ENCODE data around the gene GHRHR. TPM values are rescaled to one million over a fixed set of nuclear protein-coding genes. Genes with fewer than 3 reads are reported as not detected.

The GHRHR gene
- total and polyA plus RNA-seq, 2 of the 4 experiments (the other 2 are of a cell fraction), result not detected

DNA sequence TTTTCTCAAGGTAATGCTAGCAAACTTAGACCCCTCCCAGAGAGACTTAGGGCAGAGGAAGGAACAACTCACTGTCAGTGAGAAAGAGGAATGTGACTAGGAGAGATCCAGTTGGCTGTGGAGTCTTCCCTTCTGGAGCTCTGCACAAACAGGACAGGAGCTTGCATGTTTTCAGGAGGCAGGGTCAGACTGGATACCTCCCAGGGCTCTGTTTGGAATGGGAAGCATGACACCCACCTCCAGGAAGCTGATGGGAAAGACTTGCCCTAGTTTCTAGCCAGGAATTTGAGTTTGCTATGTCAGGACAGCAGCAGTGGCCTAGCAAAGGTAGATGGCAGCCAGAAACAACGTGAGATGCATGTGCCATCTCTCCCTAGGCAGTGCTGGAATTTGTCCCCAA lies 40.6 kb downstream of the GHRHR start:
- dilution Hi-C loops (cut with HindIII; ENCODE audit: low sequenced_read_pairs, unreplicated experiment), result no loop called here
- Histone ChIP-seq H2BK120ac (ENCODE audit: low read depth, low read length) (no peak overlapping the region), H3K79me1 (ENCODE audit: low read depth in 1 of 2, low read length in 2 of 2) (no peaks in the 10 kb centered on the region), H4K8ac (ENCODE audit: low read depth in 2 of 2, low read length in 2 of 2) (no peak overlapping the region), H2AK9ac (replicated peaks; ENCODE audit: low read depth, low read length, poor library complexity) (no peak overlapping the region), H3K56ac (ENCODE audit: extremely low read depth, insufficient read depth, low read length) (no peak overlapping the region), H3K9me3 (ENCODE audit: control insufficient read depth, insufficient read depth, low read length) (no peaks in the 10 kb centered on the region), H2BK15ac (ENCODE audit: low read depth, low read length) (no peak overlapping the region), H4K91ac (ENCODE audit: insufficient read depth, low read depth, low read length) (no peak overlapping the region), H3K23ac (ENCODE audit: low read depth, low read length) (no peak overlapping the region), H3K9ac (ENCODE audit: low read depth, low read length) (no peak overlapping the region), H3K27me3 (ENCODE audit: control insufficient read depth, insufficient read depth, low read length) (peaks cover 24% of the 10 kb centered on the region), H2AFZ (replicated peaks; ENCODE audit: low read length, poor library complexity) (no peak overlapping the region), H3K18ac (ENCODE audit: low read depth, low read length) (no peak overlapping the region), H4K20me1 (ENCODE audit: insufficient read depth, low read length) (no peaks in the 10 kb centered on the region), H2BK20ac (ENCODE audit: low read depth, low read length) (no peak overlapping the region), H3K4me1 (ENCODE audit: control insufficient read depth, insufficient read depth, low read length) (no peaks in the 10 kb centered on the region), H3K36me3 (ENCODE audit: control insufficient read depth, insufficient read depth, low read length) (no peaks in the 10 kb centered on the region), H4K5ac (ENCODE audit: low read depth, low read length) (no peak overlapping the region), H3K27ac (ENCODE audit: insufficient read depth, low read length) (no peak overlapping the region), H3K14ac (replicated peaks; ENCODE audit: low read depth, low read length) (no peak overlapping the region), H3K9me1 (ENCODE audit: insufficient read depth, low read length) (no peaks in the 10 kb centered on the region), H3K4me2 (ENCODE audit: low read depth, low read length) (no peak overlapping the region), H3K4ac (ENCODE audit: low read depth, low read length) (no peak overlapping the region), H2BK5ac (ENCODE audit: low read depth, low read length, poor library complexity, severe bottlenecking) (no peak overlapping the region), H3K4me3 (ENCODE audit: insufficient read depth, low read depth, low read length) (no peak overlapping the region), H2AK5ac (ENCODE audit: low read depth, low read length) (no peak overlapping the region)
- no peak for TF ChIP-seq SMC3 (IDR thresholded peaks at IDR 0.05; ENCODE audit: low read depth, low read length)
- TF ChIP-seq CHD1 (IDR thresholded peaks at IDR 0.05; ENCODE audit: low read depth, low read length), result no peak
- no peak for TF ChIP-seq MAFK (IDR thresholded peaks at IDR 0.05; ENCODE audit: low read depth, low read length)
- TF ChIP-seq RFX5 (IDR thresholded peaks at IDR 0.05; ENCODE audit: low read depth, low read length), result no peak
- TF ChIP-seq MXI1 (IDR thresholded peaks at IDR 0.05; ENCODE audit: borderline replicate concordance, low read depth, low read length), result no peak
- TF ChIP-seq, protein P1, sequence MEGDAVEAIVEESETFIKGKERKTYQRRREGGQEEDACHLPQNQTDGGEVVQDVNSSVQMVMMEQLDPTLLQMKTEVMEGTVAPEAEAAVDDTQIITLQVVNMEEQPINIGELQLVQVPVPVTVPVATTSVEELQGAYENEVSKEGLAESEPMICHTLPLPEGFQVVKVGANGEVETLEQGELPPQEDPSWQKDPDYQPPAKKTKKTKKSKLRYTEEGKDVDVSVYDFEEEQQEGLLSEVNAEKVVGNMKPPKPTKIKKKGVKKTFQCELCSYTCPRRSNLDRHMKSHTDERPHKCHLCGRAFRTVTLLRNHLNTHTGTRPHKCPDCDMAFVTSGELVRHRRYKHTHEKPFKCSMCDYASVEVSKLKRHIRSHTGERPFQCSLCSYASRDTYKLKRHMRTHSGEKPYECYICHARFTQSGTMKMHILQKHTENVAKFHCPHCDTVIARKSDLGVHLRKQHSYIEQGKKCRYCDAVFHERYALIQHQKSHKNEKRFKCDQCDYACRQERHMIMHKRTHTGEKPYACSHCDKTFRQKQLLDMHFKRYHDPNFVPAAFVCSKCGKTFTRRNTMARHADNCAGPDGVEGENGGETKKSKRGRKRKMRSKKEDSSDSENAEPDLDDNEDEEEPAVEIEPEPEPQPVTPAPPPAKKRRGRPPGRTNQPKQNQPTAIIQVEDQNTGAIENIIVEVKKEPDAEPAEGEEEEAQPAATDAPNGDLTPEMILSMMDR (conservative IDR thresholded peaks at IDR 0.05; ENCODE audit: low read depth, low read length), result no peak
- TF ChIP-seq MAZ (IDR thresholded peaks at IDR 0.05; ENCODE audit: borderline replicate concordance, low read depth, low read length), result no peak
- TF ChIP-seq FOS (IDR thresholded peaks at IDR 0.05; ENCODE audit: low read depth, low read length), result no peak
- no peak for TF ChIP-seq RAD21 (IDR thresholded peaks at IDR 0.05; ENCODE audit: low read length)
- TF ChIP-seq RCOR1 (IDR thresholded peaks at IDR 0.05; ENCODE audit: insufficient replicate concordance, low read length), result no peak
- no peak for TF ChIP-seq CEBPB (IDR thresholded peaks at IDR 0.05; ENCODE audit: low read depth, low read length)
- TF ChIP-seq POLR2A (IDR thresholded peaks at IDR 0.05; ENCODE audit: low read depth, low read length), result no peak
- TF ChIP-seq, protein P2, sequence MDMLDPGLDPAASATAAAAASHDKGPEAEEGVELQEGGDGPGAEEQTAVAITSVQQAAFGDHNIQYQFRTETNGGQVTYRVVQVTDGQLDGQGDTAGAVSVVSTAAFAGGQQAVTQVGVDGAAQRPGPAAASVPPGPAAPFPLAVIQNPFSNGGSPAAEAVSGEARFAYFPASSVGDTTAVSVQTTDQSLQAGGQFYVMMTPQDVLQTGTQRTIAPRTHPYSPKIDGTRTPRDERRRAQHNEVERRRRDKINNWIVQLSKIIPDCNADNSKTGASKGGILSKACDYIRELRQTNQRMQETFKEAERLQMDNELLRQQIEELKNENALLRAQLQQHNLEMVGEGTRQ (IDR thresholded peaks at IDR 0.05; ENCODE audit: low read depth, low read length), result no peak
- no peak for TF ChIP-seq NFE2L2 (IDR thresholded peaks at IDR 0.05; ENCODE audit: low read depth, low read length)
- no peak for TF ChIP-seq ELK1 (IDR thresholded peaks at IDR 0.05; ENCODE audit: borderline replicate concordance, low read depth, low read length)
- no peak for TF ChIP-seq BHLHE40 (IDR thresholded peaks at IDR 0.05; ENCODE audit: low read depth, low read length)
- in situ Hi-C loops (cut with MboI; ENCODE audit: low sequenced_read_pairs), result no loop called here
- ATAC-seq (ENCODE audit: low read depth) (no peak), DNase-seq (no peak)
- intact Hi-C loops (cut with micrococcal nuclease), result no loop called here
- ChIA-PET POLR2A (ENCODE audit: unreplicated experiment) (no interaction called here), CTCF (no interaction called here)
- BruUV-seq (replicated peaks), result no TSS peak
- no CpG with 5 or more reads among the region's 1 CpG for WGBS, 2 experiments (ENCODE audit: extremely low coverage in 2 of 2, insufficient read length in 1 of 2)
